Calu3 (cell line): Measurements from ENCODE around the gene CTIF. TPM values are rescaled to one million over a fixed set of nuclear protein-coding genes. Genes with fewer than 3 reads are reported as not detected.

Source experiments
- BruUV-seq: library from RNA; stranded (reverse); fragments of 400-500 nt; replicated peaks from 2 replicates; lab custom pipeline; 2021; lab: Mats Ljungman, UMichigan
- CTCF ChIA-PET: fragments of 300-600 bp; sonication (Branson Sonifier 250); formaldehyde crosslinking; loops from one replicate; lab custom pipeline; 2022; ENCODE audit warnings: antibody characterized with exemption; lab: Charles Lee
- DNase-seq: peaks from one replicate; pipeline ENCODE4 v3.0.0; 2022
- H3K27ac Mint-ChIP-seq: one replicate; pipeline ENCODE4 v1.8.0; 2022; ENCODE audit warnings: mixed read lengths; ENCODE audit not compliant: unreplicated experiment
- H3K27me3 Mint-ChIP-seq: one replicate; pipeline ENCODE4 v1.8.0; 2022; ENCODE audit warnings: mixed read lengths; ENCODE audit not compliant: unreplicated experiment
- H3K36me3 Mint-ChIP-seq: one replicate; pipeline ENCODE4 v1.8.0; 2022; ENCODE audit warnings: mild to moderate bottlenecking, moderate library complexity, mixed read lengths; ENCODE audit not compliant: insufficient read depth, unreplicated experiment
- H3K4me1 Mint-ChIP-seq: one replicate; pipeline ENCODE4 v1.8.0; 2022; ENCODE audit warnings: mild to moderate bottlenecking, low read depth, mixed read lengths; ENCODE audit not compliant: unreplicated experiment
- H3K4me3 Mint-ChIP-seq: one replicate; pipeline ENCODE4 v1.8.0; 2022; ENCODE audit warnings: mild to moderate bottlenecking, low read depth, moderate library complexity, mixed read lengths; ENCODE audit not compliant: unreplicated experiment
- H3K9me3 Mint-ChIP-seq: one replicate; pipeline ENCODE4 v1.8.0; 2022; ENCODE audit warnings: low read depth, mixed read lengths; ENCODE audit not compliant: unreplicated experiment
- CTCF ChIP-seq: fragments of 200-600 bp; IDR thresholded peaks from one replicate; pipeline ENCODE4 v1.8.0; 2022; ENCODE audit warnings: antibody characterized with exemption; ENCODE audit not compliant: unreplicated experiment
- intact Hi-C: fragments of 100-400 bp; cut with micrococcal nuclease; formaldehyde crosslinking; loops from one replicate; pipeline ENCODE4 v1.10.0; 2022; ENCODE audit not compliant: unreplicated experiment
- total RNA-seq: library from RNA; stranded (reverse); gene quantifications from 2 replicates; pipeline ENCODE4 v1.2.3, GENCODE V29; 2022

CTIF gene
- total RNA-seq, 1 experiment from 2014 or later, result 40.8 TPM

DNA sequence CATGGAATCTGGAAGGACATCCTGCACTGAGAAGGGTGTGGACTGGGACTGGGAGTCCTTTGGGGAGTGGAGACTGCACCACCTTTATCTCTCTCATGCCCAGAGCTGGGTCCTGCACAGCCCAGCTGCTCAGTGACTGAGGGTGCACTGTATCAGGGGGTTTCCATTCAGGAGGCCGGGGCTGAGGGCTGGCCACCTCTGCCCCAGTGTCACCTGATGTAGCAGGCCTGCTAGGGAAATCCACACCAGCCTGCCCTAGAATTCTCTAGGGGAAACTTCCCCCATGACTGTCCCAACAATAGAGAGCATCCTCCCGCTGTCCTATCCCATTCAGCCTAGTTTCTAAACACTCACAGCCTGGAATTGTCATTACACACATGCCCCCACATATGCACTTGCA, 116.7 kb downstream of the CTIF start:
- intact Hi-C loops, result no loop called here
- no peak for DNase-seq
- no peaks in the 10 kb centered on the region for H3K4me1 Mint-ChIP-seq
- no peak overlapping the region for H3K27ac Mint-ChIP-seq
- H3K27me3 Mint-ChIP-seq, result no peaks in the 10 kb centered on the region
- TF ChIP-seq CTCF, result no peak
- H3K9me3 Mint-ChIP-seq, result peaks cover 4% of the 10 kb centered on the region
- no peak overlapping the region for H3K4me3 Mint-ChIP-seq
- no peaks in the 10 kb centered on the region for H3K36me3 Mint-ChIP-seq
- CTCF ChIA-PET, result no interaction called here
- BruUV-seq, result no TSS peak

DNA sequence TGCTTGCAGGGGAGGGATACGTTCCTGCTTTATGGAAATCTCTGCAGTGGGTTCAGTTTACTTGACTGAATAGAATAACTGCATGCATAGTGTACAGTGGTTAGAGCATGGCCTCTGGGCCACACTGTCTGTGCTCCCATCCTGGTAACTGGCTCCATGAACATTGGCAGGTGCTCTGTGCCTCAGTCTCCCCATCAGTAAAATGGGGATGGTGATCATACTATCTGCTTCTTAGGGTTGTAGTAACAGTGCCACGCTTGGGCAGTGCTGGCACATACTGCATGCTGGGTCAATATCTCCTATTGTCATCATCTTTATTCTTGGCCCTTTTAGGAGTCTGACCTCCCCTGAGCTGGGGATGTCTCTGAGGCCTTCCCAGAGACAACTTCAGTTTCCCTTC, 117.3 kb downstream of the CTIF start:
- no peak overlapping the region for H3K27ac Mint-ChIP-seq
- no peak overlapping the region for H3K4me3 Mint-ChIP-seq
- CTCF ChIA-PET, result no interaction called here
- intact Hi-C loops, result no loop called here
- H3K4me1 Mint-ChIP-seq, result peaks cover 7% of the 10 kb centered on the region
- H3K27me3 Mint-ChIP-seq, result no peaks in the 10 kb centered on the region
- DNase-seq, result no peak
- H3K36me3 Mint-ChIP-seq, result no peaks in the 10 kb centered on the region
- H3K9me3 Mint-ChIP-seq, result peaks cover 4% of the 10 kb centered on the region
- no peak for TF ChIP-seq CTCF
- BruUV-seq, result no TSS peak

DNA sequence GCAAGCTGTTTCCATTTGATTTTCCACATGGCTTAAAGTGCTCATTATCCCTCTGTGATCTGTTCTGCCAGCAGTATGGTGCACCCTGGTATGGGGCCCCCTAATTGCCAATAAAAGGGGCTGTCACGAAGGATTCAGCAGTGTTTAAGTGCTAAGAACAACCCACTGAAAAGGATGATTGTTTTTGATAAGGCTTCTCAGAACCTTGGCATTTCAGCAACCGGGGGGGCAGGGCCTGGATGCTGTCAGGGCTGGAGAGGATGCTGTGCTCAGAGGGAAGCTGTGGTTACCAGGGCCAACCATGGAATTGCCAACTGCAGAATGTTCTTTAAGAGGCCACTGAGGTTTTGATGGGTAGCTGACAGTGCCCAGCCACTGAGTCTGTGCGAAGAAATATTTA, 117.8 kb downstream of the CTIF start:
- Mint-ChIP-seq H3K4me1 (peaks cover 11% of the 10 kb centered on the region), H3K4me3 (no peak overlapping the region), H3K36me3 (no peaks in the 10 kb centered on the region), H3K9me3 (peaks cover 4% of the 10 kb centered on the region), H3K27me3 (no peaks in the 10 kb centered on the region), H3K27ac (no peak overlapping the region)
- no TSS peak for BruUV-seq
- no peak for DNase-seq
- no peak for TF ChIP-seq CTCF
- CTCF ChIA-PET, result interaction anchor here (0.6 kb wide), 1 partner anchor 362 kb away, joined by 8 read pairs; no protein-coding TSS in a partner anchor
- intact Hi-C loops, result no loop called here

DNA sequence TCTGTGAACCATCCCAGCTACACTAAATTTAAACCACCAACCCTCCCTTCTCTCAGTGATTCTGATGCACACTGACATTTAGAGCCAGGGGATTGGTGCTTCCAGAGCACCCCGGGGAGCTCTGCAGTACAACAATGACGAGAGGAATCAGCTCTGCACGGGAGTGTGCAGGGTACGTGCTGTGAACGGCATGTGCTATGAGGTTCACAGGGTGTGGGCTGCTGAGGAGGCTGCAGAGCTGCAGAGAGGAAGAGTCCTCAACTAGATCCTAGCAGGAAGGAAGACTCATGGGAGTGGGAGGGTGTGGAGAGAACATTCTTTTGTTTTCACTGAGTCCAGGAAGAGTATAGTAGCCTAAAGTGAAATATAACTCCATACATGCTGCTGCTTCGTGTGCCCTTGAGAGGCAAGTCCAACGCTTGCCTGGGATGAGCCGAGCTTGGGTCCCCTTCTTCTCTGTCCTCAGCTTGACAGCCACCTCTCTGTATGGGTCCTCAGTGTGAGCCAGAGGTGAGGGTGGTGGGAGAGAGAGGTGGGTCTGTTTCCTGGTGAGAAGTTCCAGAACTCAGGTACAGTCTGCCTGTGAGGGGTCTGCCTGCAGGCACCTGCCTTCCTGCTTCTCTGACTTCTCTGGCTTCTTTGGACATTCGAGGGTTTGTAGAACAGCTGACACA, 118.8 kb downstream of the CTIF start:
- DNase-seq, result no peak
- Mint-ChIP-seq H3K4me1 (peaks cover 21% of the 10 kb centered on the region), H3K36me3 (peaks cover 6% of the 10 kb centered on the region), H3K27me3 (no peaks in the 10 kb centered on the region), H3K9me3 (no peaks in the 10 kb centered on the region), H3K4me3 (no peak overlapping the region), H3K27ac (no peak overlapping the region)
- TF ChIP-seq CTCF, result no peak
- no TSS peak for BruUV-seq
- intact Hi-C loops, result no loop called here
- CTCF ChIA-PET, result interaction anchor here (0.6 kb wide), 1 partner anchor 1747 kb away, joined by 3 read pairs; no protein-coding TSS in a partner anchor
